GM21423 (cell line): Measurements from ENCODE around the gene SLC39A3.

Experiments used
- ATAC-seq: cut with Tn5 transposase; IDR thresholded peaks from one replicate; pipeline ENCODE4 v1.9.1; 2021; ENCODE audit warnings: mild to moderate bottlenecking, moderate library complexity; ENCODE audit not compliant: unreplicated experiment

Gene SLC39A3

DNA sequence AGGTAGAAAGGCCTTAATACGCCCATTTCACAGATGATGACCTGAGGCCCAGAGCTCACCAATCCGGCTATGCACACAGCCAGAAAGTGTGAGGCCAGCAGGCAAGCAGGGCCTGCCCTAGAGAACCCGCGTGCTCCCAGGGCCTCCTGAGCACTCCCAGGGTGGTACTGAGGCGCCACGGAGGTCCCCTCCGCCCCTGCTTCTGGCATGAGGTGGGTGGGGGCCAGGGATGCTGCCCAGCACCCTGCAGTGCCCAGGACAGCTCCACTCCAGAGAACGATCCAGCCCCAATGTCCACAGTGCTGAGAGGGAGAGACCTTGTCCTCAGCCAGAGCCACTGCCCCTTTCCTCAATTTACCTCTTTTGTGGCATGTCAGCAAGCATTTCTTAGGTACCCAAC is 29.4 kb upstream of the SLC39A3 start:
- no peak for ATAC-seq

DNA sequence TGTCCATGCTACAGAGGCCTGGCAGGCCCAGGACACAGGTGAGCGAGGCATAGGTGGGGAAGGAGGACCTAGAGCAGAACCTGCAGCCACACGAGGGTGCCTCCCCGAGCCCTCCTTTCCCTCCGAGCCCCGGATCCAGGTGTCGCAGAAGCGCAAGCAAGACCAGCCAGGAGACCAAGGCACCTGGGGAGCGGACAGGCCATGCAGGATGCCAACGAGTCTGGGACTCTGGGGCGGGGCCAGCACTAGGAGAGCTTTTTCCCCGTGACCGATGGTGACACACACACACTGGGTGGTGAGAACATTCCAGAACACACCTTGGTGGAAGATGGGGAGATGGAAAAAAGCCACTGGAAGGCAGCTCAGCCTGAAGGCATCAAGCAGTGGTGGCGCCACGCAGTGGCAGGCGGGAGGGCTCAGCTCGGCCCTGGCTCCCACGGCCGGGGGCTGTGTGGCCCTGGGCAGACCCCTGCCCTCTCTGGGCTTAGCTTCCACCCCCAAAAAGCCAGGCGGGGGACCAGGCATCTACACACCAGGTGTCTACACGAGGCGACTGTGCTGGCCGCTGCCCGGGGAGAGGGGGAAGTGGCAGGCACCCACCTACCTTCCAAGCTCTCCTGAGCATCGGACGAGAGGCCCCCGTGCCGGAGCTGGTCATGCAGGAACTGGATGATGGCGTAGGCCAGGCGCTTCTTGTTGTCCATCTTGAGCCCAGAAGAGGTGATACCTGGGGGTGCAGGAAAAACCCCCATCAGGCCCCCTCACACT is 28.7 kb upstream of the SLC39A3 start:
- ATAC-seq, result no peak

DNA sequence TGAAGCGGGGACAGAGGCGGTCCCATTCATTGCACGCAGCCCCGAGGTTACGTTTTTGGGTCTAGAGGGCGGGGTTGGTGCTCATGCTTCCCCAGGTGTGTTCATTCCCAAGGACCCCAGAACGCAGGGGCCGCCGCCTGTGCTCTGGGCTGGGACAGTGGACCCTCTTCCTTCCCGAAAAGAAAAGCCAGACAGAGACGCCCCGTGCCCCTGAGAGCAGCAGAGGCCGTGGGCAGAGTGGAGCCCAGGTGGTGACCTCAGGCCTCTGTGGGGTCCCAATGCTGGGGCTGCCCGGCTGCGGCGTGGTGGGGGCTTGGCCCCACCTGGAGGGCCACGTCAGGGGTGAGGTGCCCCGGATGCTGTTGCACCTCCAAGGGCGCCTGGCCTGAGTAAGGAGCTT is 27.9 kb upstream of the SLC39A3 start:
- no peak for ATAC-seq

- no peak for ATAC-seq
Observed at GRCh38 chr19:2766594-2767372, 27.0 kb upstream of the SLC39A3 start.

DNA sequence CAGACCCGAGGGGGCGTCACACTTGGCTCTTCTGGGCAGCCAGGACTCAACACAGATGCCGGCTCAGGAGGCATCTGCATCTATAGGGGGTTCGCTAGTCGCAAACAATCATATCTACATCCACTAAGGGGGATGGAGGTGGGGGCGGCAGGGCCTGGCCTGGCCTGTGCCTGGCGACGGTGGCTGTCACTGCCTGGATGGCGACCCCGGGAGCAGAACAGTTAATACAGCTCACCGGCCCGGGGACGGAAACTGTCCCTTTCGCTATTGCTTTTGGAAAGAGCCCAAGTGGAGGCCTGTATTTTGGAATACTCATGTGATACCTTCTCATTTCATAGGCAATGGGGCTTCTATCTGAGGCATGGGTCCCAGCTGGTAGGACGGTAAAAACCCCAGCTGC is 25.6 kb upstream of the SLC39A3 start:
- ATAC-seq, result no peak

GRCh38 chr19:2764945-2765344 is 25.1 kb upstream of the SLC39A3 start:
- no peak for ATAC-seq

DNA sequence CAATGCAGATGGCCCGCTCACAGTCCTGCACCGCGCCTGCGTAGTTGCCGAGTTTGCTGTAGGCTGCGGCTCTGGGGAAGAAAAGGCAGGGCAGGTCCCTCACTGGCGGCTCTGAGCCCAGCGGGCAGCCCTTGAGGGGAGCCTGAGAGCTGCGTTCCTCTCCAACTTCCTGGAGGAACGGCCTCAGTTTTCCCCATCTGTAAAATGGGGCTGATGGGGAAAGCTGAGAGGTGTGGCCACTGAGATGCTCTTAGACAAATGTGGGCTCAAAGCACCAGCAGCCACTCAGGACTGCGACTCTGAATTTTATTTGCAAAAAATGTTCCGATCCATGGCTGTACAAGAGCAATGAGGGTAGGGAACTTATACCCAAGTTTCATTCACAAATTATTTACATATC is 23.9 kb upstream of the SLC39A3 start:
- no peak for ATAC-seq

DNA sequence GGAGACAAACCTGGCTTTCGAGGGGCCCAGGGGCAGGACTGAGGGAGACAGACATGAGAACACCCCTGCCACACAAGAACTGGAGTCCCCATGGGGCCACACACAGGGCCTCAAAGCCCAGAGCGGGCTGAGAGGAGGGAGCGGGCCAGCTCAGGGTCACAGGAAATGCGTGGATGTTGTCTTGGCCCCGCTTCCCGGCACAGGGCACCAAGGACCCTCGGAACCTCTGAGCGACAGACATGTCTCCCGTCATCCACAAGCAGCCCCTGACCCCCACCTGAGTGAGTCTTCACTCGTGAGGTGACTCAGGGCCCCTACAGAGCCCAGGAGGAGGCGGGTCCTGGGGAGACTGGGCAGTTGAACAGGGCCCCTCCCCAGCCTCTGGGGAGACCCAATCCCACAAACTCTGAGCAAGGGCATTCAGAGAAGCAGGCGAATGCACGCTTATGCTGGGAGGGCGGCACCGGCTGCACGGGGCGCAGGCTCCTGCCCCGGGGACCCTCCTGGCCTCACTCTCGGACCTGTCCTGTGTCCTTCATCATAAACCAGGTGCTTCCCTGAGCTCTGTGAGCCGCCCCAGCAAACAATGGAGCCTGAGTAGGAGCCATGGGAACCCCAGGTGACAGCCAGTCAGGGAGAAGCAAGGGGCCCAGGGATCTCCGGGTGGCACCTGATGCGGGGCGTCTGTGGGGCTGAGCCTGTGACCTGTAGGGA is 23.1 kb upstream of the SLC39A3 start:
- no peak for ATAC-seq

GRCh38 chr19:2761876-2762782 is 22.3 kb upstream of the SLC39A3 start:
- ATAC-seq, result no peak

DNA sequence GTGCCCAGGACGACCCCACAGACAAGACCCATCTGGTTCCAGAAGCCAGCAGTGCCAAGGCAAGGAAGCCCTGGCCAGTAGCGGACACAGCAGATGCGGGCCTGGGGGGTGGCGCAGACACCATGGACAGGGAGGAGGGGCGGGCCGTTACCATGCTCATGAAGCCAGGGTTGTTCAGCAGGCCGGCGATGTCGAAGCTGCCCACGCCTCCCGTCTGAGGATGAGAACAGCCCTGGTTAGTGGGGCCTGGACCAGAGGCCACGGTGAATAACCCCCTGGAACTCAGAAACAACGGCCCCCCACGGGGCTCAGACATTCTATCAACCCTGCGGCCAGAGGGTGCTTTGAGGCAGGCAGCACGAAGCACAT is 21.5 kb upstream of the SLC39A3 start:
- no peak for ATAC-seq

DNA sequence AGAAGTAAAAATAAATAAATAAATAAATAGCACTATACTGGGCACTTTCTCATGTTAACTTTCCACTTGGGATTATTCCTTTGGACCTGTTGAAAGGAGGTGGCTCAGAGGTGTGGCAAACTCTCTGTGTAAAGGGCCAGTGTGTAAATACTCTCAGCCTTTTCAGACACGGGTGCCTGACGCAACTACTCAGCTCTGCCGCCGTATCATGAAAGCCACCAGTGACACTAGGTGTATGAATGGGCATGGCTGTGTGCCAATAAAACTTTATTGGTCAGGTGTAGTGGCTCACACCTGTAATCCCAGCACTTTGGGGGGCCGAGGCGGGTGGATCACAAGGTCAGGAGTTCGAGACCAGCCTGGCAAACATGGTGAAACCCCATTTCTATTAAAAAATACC is 20.1 kb upstream of the SLC39A3 start:
- no peak for ATAC-seq

GRCh38 chr19:2759362-2759761 is 19.5 kb upstream of the SLC39A3 start:
- no peak for ATAC-seq

GRCh38 chr19:2758601-2759313 is 18.9 kb upstream of the SLC39A3 start:
- no peak for ATAC-seq

DNA sequence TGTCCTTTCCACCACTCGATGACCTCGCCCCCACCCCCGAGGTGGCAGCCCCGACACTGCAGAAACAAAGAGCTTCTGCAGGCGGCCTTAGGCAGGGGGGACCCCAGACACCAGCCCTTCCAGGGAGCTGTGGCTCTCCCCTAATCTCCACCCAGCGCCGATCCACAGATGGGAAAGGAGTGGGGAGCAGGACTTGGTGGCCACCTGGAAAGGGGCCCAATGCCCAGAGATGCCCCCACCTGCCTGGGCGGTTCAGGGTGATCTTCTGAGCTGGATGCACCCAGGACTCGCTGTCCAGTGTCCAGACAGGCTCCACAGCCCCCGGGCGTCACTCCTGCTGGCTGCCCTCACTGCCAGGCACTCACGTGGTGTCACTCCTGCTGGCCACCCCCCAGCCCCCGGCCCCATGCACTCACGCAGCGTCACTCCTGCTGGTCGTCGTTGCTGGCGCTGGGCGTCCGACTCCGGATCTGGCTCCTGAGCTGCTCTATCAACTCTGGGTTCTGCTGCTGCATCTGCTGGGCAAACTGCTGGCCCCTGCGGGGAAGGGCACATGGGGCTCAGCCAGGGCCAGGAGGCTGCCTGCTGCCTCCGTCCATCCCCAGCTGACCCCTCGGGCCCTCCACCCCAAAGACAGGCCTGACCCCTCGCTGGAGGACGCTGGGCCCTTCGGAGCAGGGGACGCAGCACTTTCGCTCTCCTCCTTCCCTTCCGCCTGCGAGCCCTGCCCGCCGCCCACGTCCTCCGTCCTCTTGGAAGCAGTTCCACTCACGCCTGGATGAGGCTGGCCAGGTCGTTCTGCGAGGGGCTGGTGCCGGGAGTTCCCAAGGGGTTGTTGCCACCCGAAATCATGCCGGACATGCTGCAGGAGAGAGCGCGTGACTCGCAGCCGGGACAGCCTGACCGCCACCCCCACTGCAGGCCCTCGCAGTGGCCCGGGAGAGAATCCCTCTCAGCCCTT is 17.4 kb upstream of the SLC39A3 start:
- no peak for ATAC-seq

GRCh38 chr19:2756477-2756876 is 16.7 kb upstream of the SLC39A3 start:
- no peak for ATAC-seq

GRCh38 chr19:2755811-2756210 is 16.0 kb upstream of the SLC39A3 start:
- no peak for ATAC-seq

- ATAC-seq, result no peak
Observed at GRCh38 chr19:2755448-2755705, 15.6 kb upstream of the SLC39A3 start.

- ATAC-seq, result no peak
Observed at GRCh38 chr19:2754659-2755447, 15.0 kb upstream of the SLC39A3 start.

DNA sequence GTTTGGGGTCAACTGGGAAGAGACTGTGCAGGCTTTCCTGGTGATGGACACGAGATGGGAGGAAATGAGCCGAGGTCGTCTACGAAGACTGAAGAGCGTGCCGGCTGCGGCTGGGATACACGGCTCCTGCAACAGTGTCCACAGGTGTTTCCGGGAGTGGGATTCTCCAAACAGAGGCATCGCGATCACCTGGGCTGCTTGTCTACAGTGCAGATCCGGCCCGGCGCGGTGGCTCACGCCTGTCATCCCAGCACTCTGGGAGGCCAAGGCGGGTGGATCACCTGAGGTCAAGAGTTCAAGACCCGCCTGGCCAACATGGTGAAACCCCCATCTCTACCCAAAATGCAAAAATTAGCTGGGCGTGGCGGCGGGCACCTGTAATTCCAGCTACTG is 11.6 kb upstream of the SLC39A3 start:
- ATAC-seq, result no peak
